HEK293T (cell line): ENCODE measurements around the gene UTS2.

Experiments used
- ARNT ChIP-seq: fragments of 450-650 bp; IDR thresholded peaks from 2 replicates; pipeline ENCODE4 v1.6.1; 2017; ENCODE audit warnings: mild to moderate bottlenecking
- BHLHE40 ChIP-seq: fragments of 450-650 bp; IDR thresholded peaks from 2 replicates; pipeline ENCODE4 v1.6.1; 2016; ENCODE audit warnings: mild to moderate bottlenecking, moderate library complexity, borderline replicate concordance
- CTBP1 ChIP-seq: fragments of 450-650 bp; IDR thresholded peaks from 2 replicates; pipeline ENCODE4 v1.6.1; 2016; ENCODE audit warnings: borderline replicate concordance
- ELF4 ChIP-seq: fragments of 450-650 bp; IDR thresholded peaks from 2 replicates; pipeline ENCODE4 v1.6.1; 2017; ENCODE audit warnings: antibody characterized with exemption
- FOXA1 ChIP-seq: fragments of 450-650 bp; IDR thresholded peaks from 2 replicates; pipeline ENCODE4 v1.6.1; 2016; ENCODE audit warnings: mild to moderate bottlenecking
- FOXM1 ChIP-seq: fragments of 450-650 bp; IDR thresholded peaks from 2 replicates; pipeline ENCODE4 v1.6.1; 2017; ENCODE audit warnings: mild to moderate bottlenecking, borderline replicate concordance
- HDGF ChIP-seq: fragments of 450-650 bp; IDR thresholded peaks from 2 replicates; pipeline ENCODE4 v1.6.1; 2017; ENCODE audit warnings: antibody characterized with exemption, borderline replicate concordance
- LEF1 ChIP-seq: fragments of 450-650 bp; IDR thresholded peaks from 2 replicates; pipeline ENCODE4 v1.6.1; 2017; ENCODE audit warnings: mild to moderate bottlenecking, borderline replicate concordance
- NFRKB ChIP-seq: fragments of 450-650 bp; IDR thresholded peaks from 2 replicates; pipeline ENCODE4 v1.6.1; 2016; ENCODE audit warnings: mild to moderate bottlenecking, moderate library complexity
- SP1 ChIP-seq: fragments of 450-650 bp; IDR thresholded peaks from 2 replicates; pipeline ENCODE4 v1.6.1; 2017
- SUZ12 ChIP-seq: fragments of 450-650 bp; IDR thresholded peaks from 2 replicates; pipeline ENCODE4 v1.6.1; 2016; ENCODE audit warnings: mild to moderate bottlenecking
- TARDBP ChIP-seq: fragments of 450-650 bp; IDR thresholded peaks from 2 replicates; pipeline ENCODE4 v1.6.1; 2016
- ZNF384 ChIP-seq: fragments of 450-650 bp; IDR thresholded peaks from 2 replicates; pipeline ENCODE4 v1.6.1; 2016

DNA sequence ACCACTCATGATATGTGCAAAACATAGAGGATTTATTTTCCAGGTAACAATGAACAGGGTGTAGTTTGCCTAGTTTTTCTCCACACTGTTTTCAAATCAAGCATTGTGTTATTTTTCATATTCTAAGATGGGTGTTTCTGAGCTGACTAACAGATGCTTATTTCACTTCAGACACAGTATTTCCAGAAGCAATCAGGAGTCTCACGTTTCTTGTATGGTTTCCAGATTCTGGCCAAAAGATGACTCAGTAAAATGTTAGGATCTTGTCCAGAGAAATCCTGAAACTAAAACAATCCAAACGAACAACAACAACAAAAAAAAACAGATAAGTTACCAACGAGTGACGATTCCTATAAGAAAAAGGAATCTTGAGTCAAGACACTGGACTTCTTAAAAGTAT lies 5.3 kb downstream of the UTS2 start:
- TF ChIP-seq SUZ12 (no peak), LEF1 (no peak), CTBP1 (no peak), FOXA1 (no peak), HDGF (no peak), ELF4 (no peak), FOXM1 (no peak), BHLHE40 (no peak), NFRKB (no peak), ARNT (no peak), SP1 (no peak), ZNF384 (no peak), TARDBP (no peak)
